Endothelial cell (in vitro differentiated cells): Measurements from ENCODE around the gene EPB41L4A. TPM values are rescaled to one million over a fixed set of nuclear protein-coding genes. Genes with fewer than 3 reads are reported as not detected.
A peak's percentile ranks its signal among the peaks of the same experiment; 100 is the strongest.

Experiments
- DNase-seq: peaks from one replicate; pipeline ENCODE4 v3.0.0; 2021; ENCODE audit warnings: low spot score
- H3K27ac Mint-ChIP-seq: one replicate; pipeline ENCODE4 v1.8.0; 2021; ENCODE audit warnings: mixed read lengths, inconsistent platforms; ENCODE audit not compliant: unreplicated experiment
- H3K27me3 Mint-ChIP-seq: one replicate; pipeline ENCODE4 v1.8.0; 2021; ENCODE audit warnings: mild to moderate bottlenecking, moderate library complexity, mixed read lengths, inconsistent platforms; ENCODE audit not compliant: unreplicated experiment
- H3K36me3 Mint-ChIP-seq: one replicate; pipeline ENCODE4 v1.8.0; 2021; ENCODE audit warnings: mild to moderate bottlenecking, low read depth, mixed read lengths, inconsistent platforms; ENCODE audit not compliant: unreplicated experiment
- H3K4me1 Mint-ChIP-seq: one replicate; pipeline ENCODE4 v1.8.0; 2021; ENCODE audit warnings: mild to moderate bottlenecking, mixed read lengths, inconsistent platforms; ENCODE audit not compliant: unreplicated experiment
- H3K4me3 Mint-ChIP-seq: one replicate; pipeline ENCODE4 v1.8.0; 2021; ENCODE audit warnings: mild to moderate bottlenecking, mixed read lengths, inconsistent platforms; ENCODE audit not compliant: unreplicated experiment
- H3K9me3 Mint-ChIP-seq: one replicate; pipeline ENCODE4 v1.8.0; 2021; ENCODE audit warnings: mixed read lengths, inconsistent platforms; ENCODE audit not compliant: unreplicated experiment
- total RNA-seq: library from RNA; stranded (reverse); fragmentation: NEBNext Ultra II Directional; extraction: Animal tissue kit (Norgen Biotek cat#: 25700); gene quantifications from one replicate; pipeline ENCODE4 v1.2.1, GENCODE V29; 2021; ENCODE audit not compliant: unreplicated experiment
- TF ChIP-seq, protein P1 (sequence below): fragments of 200-600 bp; sonication (generic); IDR thresholded peaks from one replicate; pipeline ENCODE4 v1.5.0; 2021; ENCODE audit warnings: antibody characterized with exemption; ENCODE audit not compliant: unreplicated experiment

Gene EPB41L4A
- total RNA-seq, 1 donor from 2014 or later = 50.6 TPM

DNA sequence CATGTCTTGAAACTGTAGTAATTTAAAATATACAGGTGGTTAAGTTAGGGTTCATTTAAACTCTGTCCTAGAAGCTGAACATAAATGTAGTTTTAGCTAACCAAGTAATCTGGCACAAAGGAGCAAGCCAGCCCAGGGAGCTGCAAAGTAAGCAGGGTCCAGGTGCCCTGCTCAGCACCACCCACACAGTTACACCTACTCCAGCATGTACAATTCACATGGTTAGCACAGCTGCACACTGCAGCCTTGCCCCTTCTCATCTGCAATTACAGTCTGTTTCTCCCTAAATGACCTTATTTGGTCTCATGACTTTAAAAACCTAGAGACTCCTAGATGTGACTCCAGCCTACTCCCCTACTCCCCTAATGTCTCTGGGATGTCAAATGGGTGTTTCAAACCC, 128.4 kb downstream of the EPB41L4A start:
- Mint-ChIP-seq H3K9me3 (no peaks in the 10 kb centered on the region), H3K4me1 (no peaks in the 10 kb centered on the region), H3K27me3 (no peaks in the 10 kb centered on the region), H3K4me3 (no peak overlapping the region), H3K27ac (no peak overlapping the region), H3K36me3 (no peaks in the 10 kb centered on the region)
- no peak for DNase-seq
- TF ChIP-seq, protein P1, sequence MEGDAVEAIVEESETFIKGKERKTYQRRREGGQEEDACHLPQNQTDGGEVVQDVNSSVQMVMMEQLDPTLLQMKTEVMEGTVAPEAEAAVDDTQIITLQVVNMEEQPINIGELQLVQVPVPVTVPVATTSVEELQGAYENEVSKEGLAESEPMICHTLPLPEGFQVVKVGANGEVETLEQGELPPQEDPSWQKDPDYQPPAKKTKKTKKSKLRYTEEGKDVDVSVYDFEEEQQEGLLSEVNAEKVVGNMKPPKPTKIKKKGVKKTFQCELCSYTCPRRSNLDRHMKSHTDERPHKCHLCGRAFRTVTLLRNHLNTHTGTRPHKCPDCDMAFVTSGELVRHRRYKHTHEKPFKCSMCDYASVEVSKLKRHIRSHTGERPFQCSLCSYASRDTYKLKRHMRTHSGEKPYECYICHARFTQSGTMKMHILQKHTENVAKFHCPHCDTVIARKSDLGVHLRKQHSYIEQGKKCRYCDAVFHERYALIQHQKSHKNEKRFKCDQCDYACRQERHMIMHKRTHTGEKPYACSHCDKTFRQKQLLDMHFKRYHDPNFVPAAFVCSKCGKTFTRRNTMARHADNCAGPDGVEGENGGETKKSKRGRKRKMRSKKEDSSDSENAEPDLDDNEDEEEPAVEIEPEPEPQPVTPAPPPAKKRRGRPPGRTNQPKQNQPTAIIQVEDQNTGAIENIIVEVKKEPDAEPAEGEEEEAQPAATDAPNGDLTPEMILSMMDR = no peak

DNA sequence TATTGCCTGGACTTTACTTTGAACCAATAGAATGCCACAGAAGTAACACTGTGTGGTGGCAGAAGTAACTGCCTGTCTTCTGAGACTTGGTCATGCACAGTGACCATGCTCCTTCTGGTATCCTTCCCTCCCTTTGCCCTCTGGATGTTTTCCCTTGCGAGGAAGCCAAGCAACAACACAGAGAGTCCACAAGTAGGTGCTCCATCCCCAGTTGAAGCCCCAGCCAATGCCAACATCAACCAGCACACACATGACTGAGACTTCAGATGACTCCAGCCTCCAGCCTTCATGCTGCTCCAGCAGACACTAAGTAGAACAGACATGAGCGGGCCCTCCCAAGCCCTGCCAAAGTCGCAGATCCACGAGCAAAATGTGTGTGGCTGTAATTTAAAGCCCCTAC, 129.6 kb downstream of the EPB41L4A start:
- no peaks in the 10 kb centered on the region for H3K4me1 Mint-ChIP-seq
- no peaks in the 10 kb centered on the region for H3K27me3 Mint-ChIP-seq
- TF ChIP-seq, protein P1 = no peak
- H3K27ac Mint-ChIP-seq = no peak overlapping the region
- no peaks in the 10 kb centered on the region for H3K36me3 Mint-ChIP-seq
- no peaks in the 10 kb centered on the region for H3K9me3 Mint-ChIP-seq
- H3K4me3 Mint-ChIP-seq = no peak overlapping the region
- peak; percentile 8 for DNase-seq

DNA sequence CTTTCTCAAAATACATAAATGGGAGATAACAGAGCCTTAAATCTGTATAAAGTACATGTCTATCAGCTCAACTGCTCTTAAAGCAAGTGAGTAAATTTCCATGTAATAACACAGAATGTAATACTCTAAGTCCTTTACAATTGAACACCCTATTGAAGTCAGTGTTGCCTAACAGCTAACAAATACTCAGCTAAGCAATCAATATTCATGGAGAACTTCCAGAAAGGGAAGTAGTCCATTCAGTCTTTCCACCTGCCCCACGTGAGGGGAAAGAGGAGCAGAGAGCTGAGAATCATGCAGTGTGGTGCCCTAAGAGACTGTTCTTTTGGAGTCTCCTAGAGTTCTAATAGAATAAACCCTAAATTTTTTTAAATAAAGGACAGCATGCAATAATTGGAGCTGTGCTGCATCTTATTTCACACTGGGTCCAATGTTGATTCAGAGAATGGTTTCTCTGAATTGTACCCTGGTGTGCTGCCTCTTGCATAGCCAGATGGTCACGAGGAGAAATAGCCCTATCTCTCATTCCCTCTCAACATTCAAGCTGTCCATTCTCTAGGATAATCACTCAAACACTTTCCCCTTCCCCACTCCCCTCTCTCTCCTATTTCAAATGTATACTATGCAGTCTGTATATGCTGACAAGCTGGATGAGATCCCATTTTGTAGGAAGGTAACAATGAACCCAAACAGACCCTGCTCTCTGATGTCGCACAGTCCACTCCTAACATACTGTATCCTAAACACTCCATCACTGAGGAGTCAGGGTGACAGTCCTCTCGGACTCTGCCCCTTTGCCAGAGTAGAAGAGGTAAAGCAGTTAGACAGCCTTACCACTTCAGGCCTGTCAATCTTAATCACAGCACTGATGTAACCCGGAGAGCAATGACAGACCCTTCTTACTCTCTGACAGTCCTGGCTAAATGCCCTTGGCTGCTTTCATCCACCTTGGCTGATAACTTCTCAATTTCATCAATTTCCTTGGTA, 134.8 kb downstream of the EPB41L4A start:
- TF ChIP-seq, protein P1 = no peak
- Mint-ChIP-seq H3K36me3 (no peaks in the 10 kb centered on the region), H3K4me3 (no peak overlapping the region), H3K27ac (no peak overlapping the region), H3K9me3 (no peaks in the 10 kb centered on the region), H3K4me1 (no peaks in the 10 kb centered on the region), H3K27me3 (no peaks in the 10 kb centered on the region)
- DNase-seq = no peak

DNA sequence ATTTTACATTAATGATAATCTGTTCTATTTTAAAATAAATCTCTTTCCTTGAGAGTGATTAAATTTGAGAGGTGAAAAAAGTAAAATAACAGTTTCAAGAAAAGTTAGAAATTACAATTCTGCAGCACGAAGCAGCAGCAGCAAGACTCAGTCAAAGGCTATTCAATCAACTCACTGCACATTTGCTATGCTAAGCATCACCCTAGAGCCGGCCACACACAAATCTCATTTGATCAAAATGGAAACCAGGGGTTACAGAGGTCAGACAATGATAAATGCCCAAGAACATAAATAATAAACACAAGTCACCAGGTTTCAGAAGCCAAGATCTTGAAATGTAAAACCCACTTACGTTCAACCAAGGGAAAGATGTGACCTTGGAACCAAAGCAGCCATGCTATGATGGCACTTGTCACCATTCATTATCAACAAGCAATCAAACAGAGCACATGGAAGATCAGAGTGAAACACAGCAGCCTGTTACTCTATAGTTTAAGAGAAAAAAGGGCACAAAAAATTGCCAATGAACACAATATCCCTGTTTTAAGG, 136.0 kb downstream of the EPB41L4A start:
- H3K36me3 Mint-ChIP-seq = no peaks in the 10 kb centered on the region
- H3K4me3 Mint-ChIP-seq = no peak overlapping the region
- no peaks in the 10 kb centered on the region for H3K27me3 Mint-ChIP-seq
- H3K4me1 Mint-ChIP-seq = no peaks in the 10 kb centered on the region
- no peak for DNase-seq
- H3K27ac Mint-ChIP-seq = no peak overlapping the region
- no peaks in the 10 kb centered on the region for H3K9me3 Mint-ChIP-seq
- TF ChIP-seq, protein P1 = no peak

DNA sequence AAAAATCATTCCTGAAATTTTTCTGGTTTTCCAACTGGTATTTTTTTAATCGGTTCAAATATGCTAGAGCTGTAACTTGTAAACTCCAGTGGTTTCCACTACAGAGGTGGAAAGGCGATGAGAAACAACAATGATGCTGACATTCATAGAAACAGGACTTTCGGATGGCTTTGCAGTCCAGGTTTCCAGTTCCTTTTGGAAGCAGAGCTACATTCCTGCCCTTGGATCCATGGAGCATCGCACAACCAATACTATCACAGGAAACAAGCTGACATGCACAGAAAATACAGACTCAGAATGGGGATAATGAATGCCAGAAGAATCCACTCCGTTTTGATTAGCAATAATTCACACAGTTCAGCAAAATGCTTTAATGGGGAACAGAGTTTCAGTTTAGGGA, 140.0 kb downstream of the EPB41L4A start:
- Mint-ChIP-seq H3K4me3 (no peak overlapping the region), H3K27ac (peak overlapping the region; percentile 43), H3K36me3 (no peaks in the 10 kb centered on the region), H3K9me3 (no peaks in the 10 kb centered on the region), H3K4me1 (no peaks in the 10 kb centered on the region), H3K27me3 (no peaks in the 10 kb centered on the region)
- DNase-seq = no peak
- TF ChIP-seq, protein P1 = no peak
